Measurements from ENCODE around the gene SPIN4. TPM values are rescaled to one million over a fixed set of nuclear protein-coding genes. Genes with fewer than 3 reads are reported as not detected.

Gene SPIN4
- total RNA-seq, 1 experiment from 2014 or later, result 9.0 TPM

GRCh38 chrX:63400340-63400739, 49.2 kb upstream of the SPIN4 start:
- Histone ChIP-seq H3K4me1 (ENCODE audit: control insufficient read depth in 1 of 2, insufficient read depth in 2 of 2, low read length in 2 of 2) (no peaks in the 10 kb centered on the region), H3K4me3 (replicated peaks in 1 of 2; ENCODE audit: low read depth in 1 of 2, low read length in 2 of 2) (no peak overlapping the region), H3K27me3 (ENCODE audit: insufficient read depth, low read length) (no peaks in the 10 kb centered on the region), H3K4me2 (ENCODE audit: low read length) (no peak overlapping the region), H3K9ac (ENCODE audit: low read length) (no peak overlapping the region), H3K36me3 (ENCODE audit: control insufficient read depth in 1 of 2, insufficient read depth in 2 of 2, low read length in 2 of 2) (no peaks in the 10 kb centered on the region), H3K27ac (ENCODE audit: low read depth, low read length) (no peak overlapping the region), H3K9me3 (ENCODE audit: control insufficient read depth in 1 of 2, insufficient read depth in 1 of 2, low read depth in 1 of 2, low read length in 2 of 2) (no peaks in the 10 kb centered on the region), H2AFZ (ENCODE audit: low read depth, low read length, poor library complexity, severe bottlenecking) (no peak overlapping the region), H3K9me2 (ENCODE audit: insufficient read depth) (no peaks in the 10 kb centered on the region), H4K20me1 (ENCODE audit: insufficient read depth) (no peaks in the 10 kb centered on the region), H3K79me2 (ENCODE audit: insufficient read depth, low read length) (no peaks in the 10 kb centered on the region)
- BruUV-seq (replicated peaks), result no TSS peak
- DNase-seq (ENCODE audit: low read depth, low spot score), result no peak
- intact Hi-C loops (cut with micrococcal nuclease), result no loop called here
- CTCF ChIA-PET, result no interaction called here
- POLR2A ChIA-PET, result no interaction called here
- TF ChIP-seq CBX3 (IDR thresholded peaks at IDR 0.05; ENCODE audit: low read depth), result no peak
- TF ChIP-seq, protein P1, sequence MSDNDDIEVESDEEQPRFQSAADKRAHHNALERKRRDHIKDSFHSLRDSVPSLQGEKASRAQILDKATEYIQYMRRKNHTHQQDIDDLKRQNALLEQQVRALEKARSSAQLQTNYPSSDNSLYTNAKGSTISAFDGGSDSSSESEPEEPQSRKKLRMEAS (IDR thresholded peaks at IDR 0.05), result no peak
- TF ChIP-seq ELF1 (IDR thresholded peaks at IDR 0.05; ENCODE audit: borderline replicate concordance, low read depth), result no peak
- TF ChIP-seq RAD21 (IDR thresholded peaks at IDR 0.05; ENCODE audit: low read depth), result no peak
- TF ChIP-seq SRF (IDR thresholded peaks at IDR 0.05; ENCODE audit: low read depth), result no peak
- no peak for TF ChIP-seq JUND (IDR thresholded peaks at IDR 0.05)
- TF ChIP-seq TCF7L2 (IDR thresholded peaks at IDR 0.05; ENCODE audit: borderline replicate concordance, extremely low read depth, insufficient read depth, insufficient read length), result no peak
- TF ChIP-seq YY1 (IDR thresholded peaks at IDR 0.05; ENCODE audit: extremely low read depth, insufficient replicate concordance, low read depth, low read length), result no peak
- no peak for TF ChIP-seq FOSL1 (IDR thresholded peaks at IDR 0.05; ENCODE audit: low read depth)
- TF ChIP-seq, protein P2, sequence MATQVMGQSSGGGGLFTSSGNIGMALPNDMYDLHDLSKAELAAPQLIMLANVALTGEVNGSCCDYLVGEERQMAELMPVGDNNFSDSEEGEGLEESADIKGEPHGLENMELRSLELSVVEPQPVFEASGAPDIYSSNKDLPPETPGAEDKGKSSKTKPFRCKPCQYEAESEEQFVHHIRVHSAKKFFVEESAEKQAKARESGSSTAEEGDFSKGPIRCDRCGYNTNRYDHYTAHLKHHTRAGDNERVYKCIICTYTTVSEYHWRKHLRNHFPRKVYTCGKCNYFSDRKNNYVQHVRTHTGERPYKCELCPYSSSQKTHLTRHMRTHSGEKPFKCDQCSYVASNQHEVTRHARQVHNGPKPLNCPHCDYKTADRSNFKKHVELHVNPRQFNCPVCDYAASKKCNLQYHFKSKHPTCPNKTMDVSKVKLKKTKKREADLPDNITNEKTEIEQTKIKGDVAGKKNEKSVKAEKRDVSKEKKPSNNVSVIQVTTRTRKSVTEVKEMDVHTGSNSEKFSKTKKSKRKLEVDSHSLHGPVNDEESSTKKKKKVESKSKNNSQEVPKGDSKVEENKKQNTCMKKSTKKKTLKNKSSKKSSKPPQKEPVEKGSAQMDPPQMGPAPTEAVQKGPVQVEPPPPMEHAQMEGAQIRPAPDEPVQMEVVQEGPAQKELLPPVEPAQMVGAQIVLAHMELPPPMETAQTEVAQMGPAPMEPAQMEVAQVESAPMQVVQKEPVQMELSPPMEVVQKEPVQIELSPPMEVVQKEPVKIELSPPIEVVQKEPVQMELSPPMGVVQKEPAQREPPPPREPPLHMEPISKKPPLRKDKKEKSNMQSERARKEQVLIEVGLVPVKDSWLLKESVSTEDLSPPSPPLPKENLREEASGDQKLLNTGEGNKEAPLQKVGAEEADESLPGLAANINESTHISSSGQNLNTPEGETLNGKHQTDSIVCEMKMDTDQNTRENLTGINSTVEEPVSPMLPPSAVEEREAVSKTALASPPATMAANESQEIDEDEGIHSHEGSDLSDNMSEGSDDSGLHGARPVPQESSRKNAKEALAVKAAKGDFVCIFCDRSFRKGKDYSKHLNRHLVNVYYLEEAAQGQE (IDR thresholded peaks at IDR 0.05; ENCODE audit: low read depth), result no peak
- TF ChIP-seq ZFX (IDR thresholded peaks at IDR 0.05), result no peak
- TF ChIP-seq EZH2phosphoT487 (IDR thresholded peaks at IDR 0.05; ENCODE audit: borderline replicate concordance), result no peak
- TF ChIP-seq CEBPB (IDR thresholded peaks at IDR 0.05; ENCODE audit: low read depth), result no peak
- no peak for TF ChIP-seq POLR2A (IDR thresholded peaks at IDR 0.05; ENCODE audit: borderline replicate concordance, extremely low read depth, insufficient read depth, insufficient read length)
- TF ChIP-seq ATF3 (IDR thresholded peaks at IDR 0.05), result no peak
- RAD21 ChIA-PET (ENCODE audit: low non-redundant PET in 1 of 2, low total read pairs in 2 of 2, uncharacterized antibody in 2 of 2, unreplicated experiment in 2 of 2), result no interaction called here
- no peak for ATAC-seq

Measured in HCT116 (cell line).